Brain microvascular endothelial cell (primary cell): Measurements from ENCODE around the gene TRMT5.

Source experiments
- DNase-seq: peaks from one replicate; pipeline ENCODE4 v3.0.0-alpha.2; 2020
- H3K27ac ChIP-seq: fragments of 250-450 bp; sonication (Bioruptor Pico); 2 replicates; pipeline ENCODE4 v1.5.1; 2020; ENCODE audit warnings: mild to moderate bottlenecking, moderate library complexity
- H3K27me3 ChIP-seq: fragments of 250-450 bp; sonication (Bioruptor Pico); replicated peaks from 2 replicates; pipeline ENCODE4 v1.5.1; 2020; ENCODE audit warnings: mild to moderate bottlenecking
- H3K36me3 ChIP-seq: fragments of 250-450 bp; sonication (Bioruptor Pico); replicated peaks from 2 replicates; pipeline ENCODE4 v1.5.1; 2020; ENCODE audit warnings: mild to moderate bottlenecking
- H3K4me3 ChIP-seq: 2 replicates; pipeline ENCODE4 v1.5.1; 2011; ENCODE audit warnings: low read depth, mild to moderate bottlenecking, control low read depth, low read length, moderate library complexity
- in situ Hi-C: cut with HindIII; loops from 2 replicates; pipeline ENCODE4 v1.10.0; 2017; ENCODE audit warnings: low sequenced_read_pairs, low pct_ligation_motif_present
- TF ChIP-seq, protein P1 (sequence below): IDR thresholded peaks from 2 replicates; pipeline ENCODE4 v1.5.1; 2011; ENCODE audit warnings: low read depth, mild to moderate bottlenecking, moderate library complexity, low read length, control low read depth, inconsistent platforms; ENCODE audit errors: missing control alignments

Gene TRMT5

DNA sequence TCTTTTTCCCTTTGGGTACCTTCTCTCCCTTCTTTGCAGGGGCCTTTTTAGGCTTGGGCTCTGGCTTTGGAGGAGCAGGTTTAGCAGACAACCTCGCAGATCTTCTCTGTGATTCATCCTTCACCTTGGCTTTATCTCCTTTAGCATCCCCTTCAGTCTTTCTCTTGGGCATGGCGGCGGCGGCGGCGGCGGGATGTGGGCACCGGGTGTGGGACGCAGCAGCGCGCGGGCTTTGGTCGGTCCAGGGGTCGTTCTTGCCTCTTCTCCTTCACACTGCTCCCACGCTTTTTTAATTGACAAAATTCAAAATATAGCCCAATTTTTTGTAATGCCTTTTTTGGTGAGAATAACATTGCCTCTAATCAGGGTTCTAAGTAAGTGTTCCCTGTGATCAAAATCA is 8.6 kb downstream of the TRMT5 start:
- in situ Hi-C loops = no loop called here
- H3K4me3 ChIP-seq = no peak overlapping the region
- H3K27me3 ChIP-seq = no peaks in the 10 kb centered on the region
- H3K27ac ChIP-seq = no peak overlapping the region
- H3K36me3 ChIP-seq = peaks cover 9% of the 10 kb centered on the region
- DNase-seq = no peak
- TF ChIP-seq, protein P1, sequence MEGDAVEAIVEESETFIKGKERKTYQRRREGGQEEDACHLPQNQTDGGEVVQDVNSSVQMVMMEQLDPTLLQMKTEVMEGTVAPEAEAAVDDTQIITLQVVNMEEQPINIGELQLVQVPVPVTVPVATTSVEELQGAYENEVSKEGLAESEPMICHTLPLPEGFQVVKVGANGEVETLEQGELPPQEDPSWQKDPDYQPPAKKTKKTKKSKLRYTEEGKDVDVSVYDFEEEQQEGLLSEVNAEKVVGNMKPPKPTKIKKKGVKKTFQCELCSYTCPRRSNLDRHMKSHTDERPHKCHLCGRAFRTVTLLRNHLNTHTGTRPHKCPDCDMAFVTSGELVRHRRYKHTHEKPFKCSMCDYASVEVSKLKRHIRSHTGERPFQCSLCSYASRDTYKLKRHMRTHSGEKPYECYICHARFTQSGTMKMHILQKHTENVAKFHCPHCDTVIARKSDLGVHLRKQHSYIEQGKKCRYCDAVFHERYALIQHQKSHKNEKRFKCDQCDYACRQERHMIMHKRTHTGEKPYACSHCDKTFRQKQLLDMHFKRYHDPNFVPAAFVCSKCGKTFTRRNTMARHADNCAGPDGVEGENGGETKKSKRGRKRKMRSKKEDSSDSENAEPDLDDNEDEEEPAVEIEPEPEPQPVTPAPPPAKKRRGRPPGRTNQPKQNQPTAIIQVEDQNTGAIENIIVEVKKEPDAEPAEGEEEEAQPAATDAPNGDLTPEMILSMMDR = no peak

GRCh38 chr14:60971271-60971670 is 9.6 kb downstream of the TRMT5 start:
- no peaks in the 10 kb centered on the region for H3K27me3 ChIP-seq
- TF ChIP-seq, protein P1 = no peak
- no peak overlapping the region for H3K27ac ChIP-seq
- H3K4me3 ChIP-seq = no peak overlapping the region
- no peak for DNase-seq
- H3K36me3 ChIP-seq = peaks cover 8% of the 10 kb centered on the region
- in situ Hi-C loops = no loop called here

GRCh38 chr14:60970146-60970545 is 10.7 kb downstream of the TRMT5 start:
- TF ChIP-seq, protein P1 = no peak
- in situ Hi-C loops = no loop called here
- H3K4me3 ChIP-seq = no peak overlapping the region
- no peaks in the 10 kb centered on the region for H3K27me3 ChIP-seq
- H3K36me3 ChIP-seq = peaks cover 4% of the 10 kb centered on the region
- DNase-seq = no peak
- no peak overlapping the region for H3K27ac ChIP-seq

DNA sequence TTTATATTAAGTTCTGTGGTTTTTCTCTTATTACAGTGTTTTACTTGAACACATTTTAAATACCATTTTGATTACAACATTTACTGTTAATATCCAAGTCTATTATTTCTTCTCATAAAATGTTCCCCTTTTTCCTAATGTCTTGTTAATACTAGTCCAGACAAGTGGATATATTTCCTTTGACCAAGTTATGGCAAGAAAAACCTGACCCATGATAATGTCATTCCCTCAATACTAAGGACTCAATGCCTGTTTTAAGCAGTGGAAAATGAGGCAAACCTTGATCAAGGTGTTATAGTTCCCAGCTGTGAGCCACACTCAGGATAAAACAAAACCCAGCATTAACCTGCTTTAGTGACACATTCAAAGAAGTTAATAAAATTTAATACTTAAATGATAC is 12.2 kb downstream of the TRMT5 start:
- no peak for DNase-seq
- Histone ChIP-seq H3K36me3 (no peaks in the 10 kb centered on the region), H3K27ac (no peak overlapping the region), H3K27me3 (no peaks in the 10 kb centered on the region), H3K4me3 (no peak overlapping the region)
- in situ Hi-C loops = no loop called here
- TF ChIP-seq, protein P1 = no peak

DNA sequence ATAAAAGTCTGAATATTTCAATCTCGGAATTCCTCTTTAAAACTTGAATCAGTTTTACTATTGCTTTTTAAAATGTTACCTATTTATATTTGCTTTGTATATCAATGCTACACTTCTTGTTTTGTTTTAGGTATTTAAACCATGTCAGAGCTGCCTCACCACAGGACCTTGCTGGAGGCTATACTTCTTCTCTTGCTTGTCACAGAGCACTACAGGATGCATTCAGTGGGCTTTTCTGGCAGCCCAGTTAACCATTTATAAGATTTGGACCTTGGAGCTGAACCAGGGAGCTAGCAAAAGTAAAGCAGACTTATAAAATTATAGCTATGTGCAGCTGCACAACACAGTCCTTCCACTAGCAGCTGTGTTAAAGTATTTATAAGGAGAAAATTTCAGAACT is 12.8 kb downstream of the TRMT5 start:
- Histone ChIP-seq H3K27ac (no peak overlapping the region), H3K36me3 (no peaks in the 10 kb centered on the region), H3K4me3 (no peak overlapping the region), H3K27me3 (no peaks in the 10 kb centered on the region)
- TF ChIP-seq, protein P1 = no peak
- in situ Hi-C loops = no loop called here
- DNase-seq = no peak

DNA sequence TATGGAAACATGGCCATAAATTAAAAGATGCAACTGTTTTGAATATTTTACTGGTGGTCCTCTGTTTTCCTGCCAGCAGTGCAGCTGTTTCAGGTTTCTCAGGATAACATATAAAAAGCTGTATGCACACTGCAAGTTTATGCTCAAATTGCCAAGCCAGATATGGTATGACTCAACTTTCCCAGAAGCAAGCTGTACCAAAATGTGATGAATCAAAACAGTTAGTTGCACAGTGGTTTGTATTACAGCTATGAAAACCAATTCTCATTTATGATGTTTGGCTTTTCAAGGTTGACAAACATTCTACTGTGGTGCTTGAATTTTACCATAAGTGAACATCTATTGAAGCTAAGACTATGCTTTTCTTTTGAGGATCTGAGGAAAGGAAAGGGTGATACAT is 15.5 kb downstream of the TRMT5 start:
- in situ Hi-C loops = no loop called here
- DNase-seq = peak; percentile 64
- TF ChIP-seq, protein P1 = no peak

More for the DNA sequence above, 15.5 kb downstream of the TRMT5 start:
- Histone ChIP-seq H3K27me3 (no peaks in the 10 kb centered on the region), H3K4me3 (no peak overlapping the region), H3K27ac (no peak overlapping the region), H3K36me3 (no peaks in the 10 kb centered on the region)
